A172 (cell line): ENCODE results near the gene LCN10. TPM values are rescaled to one million over a fixed set of nuclear protein-coding genes. Genes with fewer than 3 reads are reported as not detected.

Experiments
- total RNA-seq: library from RNA; depleted of rRNA; stranded (reverse); fragments of >200 nt; shearing (Covaris generic); gene quantifications from 2 replicates; pipeline ENCODE4 v1.2.3, GENCODE V29; 2014; rRNA removed

LCN10 gene
- total RNA-seq, 1 experiment from 2014 or later = not detected

Other genes with a start within 250 kb of the LCN10 start
- 22.2 and 23.3 TPM in 2 replicates for gene NOTCH1, start 196.9 kb downstream of the LCN10 start, total RNA-seq
- gene EGFL7, start 80.0 kb downstream of the LCN10 start, total RNA-seq = 110 and 127 TPM in 2 replicates
- gene AGPAT2, start 55.5 kb downstream of the LCN10 start, total RNA-seq = 79.4 and 88.8 TPM in 2 replicates
- 16.0 and 16.7 TPM in 2 replicates for gene DIPK1B, start 30.4 kb downstream of the LCN10 start, total RNA-seq
- not detected in 2 replicates for gene LCN6, start 5.6 kb upstream of the LCN10 start, total RNA-seq
- not detected in 2 replicates for gene LCN8, start 15.3 kb upstream of the LCN10 start, total RNA-seq
- not detected in 2 replicates for gene LCN15, start 21.6 kb upstream of the LCN10 start, total RNA-seq
- gene TMEM141, start 48.4 kb upstream of the LCN10 start, total RNA-seq = 74.4 and 101 TPM in 2 replicates
- gene CCDC183, start 53.4 kb upstream of the LCN10 start, total RNA-seq = 0.45 and 0.55 TPM in 2 replicates
- gene RABL6, start 65.0 kb upstream of the LCN10 start, total RNA-seq = 138 and 144 TPM in 2 replicates
- gene AJM1, start 99.5 kb upstream of the LCN10 start, total RNA-seq = 1.8 and 2.1 TPM in 2 replicates
- gene PHPT1, start 106.5 kb upstream of the LCN10 start, total RNA-seq = 119 and 151 TPM in 2 replicates
- 7.3 and 8.0 TPM in 2 replicates for gene MAMDC4, start 109.4 kb upstream of the LCN10 start, total RNA-seq
- gene EDF1, start 123.4 kb upstream of the LCN10 start, total RNA-seq = 882 and 886 TPM in 2 replicates
- gene TRAF2, start 143.6 kb upstream of the LCN10 start, total RNA-seq = 20.9 and 28.4 TPM in 2 replicates
- gene FBXW5, start 201.8 kb upstream of the LCN10 start, total RNA-seq = 379 and 400 TPM in 2 replicates
- not detected in 2 replicates for gene C8G, start 202.3 kb upstream of the LCN10 start, total RNA-seq
- 0.07 and 2.2 TPM in 2 replicates for gene LCN12, start 209.3 kb upstream of the LCN10 start, total RNA-seq
- gene PTGDS, start 234.6 kb upstream of the LCN10 start, total RNA-seq = 1.6 TPM in 1 of 2 replicates, not detected in the other
- gene LCNL1, start 240.1 kb upstream of the LCN10 start, total RNA-seq = 0.26 TPM in 1 of 2 replicates, not detected in the other
- 104 and 109 TPM in 2 replicates for gene PAXX, start 249.5 kb upstream of the LCN10 start, total RNA-seq